NCI-H774 (cell line): ENCODE data around the gene MYO1H.
A peak's percentile ranks its signal among the peaks of the same experiment; 100 is the strongest.
"Not testable (repeated sequence)": the region's sequence is repeated elsewhere in the genome, so short reads cannot be mapped to it uniquely, and the experiment has no call there.

Experiments
- DNase-seq: peaks from one replicate; lab custom pipeline; 2025; lab: John Stamatoyannopoulos, UW

MYO1H gene

GRCh38 chr12:109473526-109474270 lies 126.0 kb downstream of the MYO1H start:
- not testable (repeated sequence) for DNase-seq

DNA sequence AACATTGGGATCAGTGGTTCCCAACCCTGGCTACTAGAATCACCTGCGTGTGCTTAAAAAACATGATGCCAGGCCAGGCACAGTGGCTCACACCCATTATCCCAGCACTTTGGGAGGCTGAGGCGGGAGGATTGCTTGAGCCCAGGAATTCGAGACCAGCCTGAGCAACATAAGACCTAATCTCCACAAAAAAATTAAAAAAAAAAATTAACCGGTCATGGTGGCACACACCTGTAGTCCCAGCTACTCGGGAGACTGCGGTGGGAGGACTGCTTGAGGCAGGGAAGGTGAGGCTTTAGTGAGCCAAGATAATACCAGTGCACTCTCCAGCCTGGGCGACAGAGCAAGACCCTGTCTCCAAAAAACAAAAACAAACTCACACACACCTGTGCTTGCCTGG lies 127.4 kb downstream of the MYO1H start:
- no peak for DNase-seq

DNA sequence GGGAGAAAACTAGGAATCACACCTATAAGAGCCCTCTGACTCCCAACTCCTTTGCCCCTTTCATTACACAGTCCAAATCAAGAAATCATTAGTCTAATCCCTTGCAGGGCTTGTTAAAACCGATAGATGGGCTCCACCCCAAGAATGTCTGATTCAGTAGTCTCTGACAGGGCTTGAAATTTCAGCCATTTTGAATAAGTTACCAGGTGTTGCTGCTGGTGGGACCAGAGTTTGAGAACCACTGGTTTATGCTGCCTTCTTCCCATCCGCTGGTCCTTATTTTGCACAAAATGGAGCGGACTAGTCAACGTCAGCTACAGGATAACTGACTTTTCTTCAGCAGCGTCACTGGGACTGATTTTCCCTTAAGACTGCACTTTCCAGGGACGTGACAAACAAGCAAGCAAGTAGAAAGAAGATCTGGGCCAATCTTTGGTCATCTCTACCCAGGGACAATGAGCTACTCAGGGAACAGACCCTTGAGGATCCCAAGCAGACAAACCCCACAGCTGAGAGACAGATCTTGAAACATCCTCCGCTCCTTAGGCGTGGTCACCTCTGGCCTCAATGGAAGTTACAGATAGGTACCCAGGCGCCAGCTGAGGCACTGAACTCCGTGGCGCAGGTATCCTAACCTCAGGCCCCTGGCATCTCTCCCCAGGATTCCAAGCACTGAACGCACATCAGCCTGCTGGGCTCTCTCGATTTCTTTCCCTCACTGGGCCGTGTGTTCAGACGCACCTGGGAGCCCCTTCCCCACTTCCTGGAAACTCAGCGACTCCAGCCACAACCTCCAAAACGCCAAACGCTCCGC lies 128.5 kb downstream of the MYO1H start:
- DNase-seq, result no peak

GRCh38 chr12:109476807-109477184 lies 129.1 kb downstream of the MYO1H start:
- no peak for DNase-seq

DNA sequence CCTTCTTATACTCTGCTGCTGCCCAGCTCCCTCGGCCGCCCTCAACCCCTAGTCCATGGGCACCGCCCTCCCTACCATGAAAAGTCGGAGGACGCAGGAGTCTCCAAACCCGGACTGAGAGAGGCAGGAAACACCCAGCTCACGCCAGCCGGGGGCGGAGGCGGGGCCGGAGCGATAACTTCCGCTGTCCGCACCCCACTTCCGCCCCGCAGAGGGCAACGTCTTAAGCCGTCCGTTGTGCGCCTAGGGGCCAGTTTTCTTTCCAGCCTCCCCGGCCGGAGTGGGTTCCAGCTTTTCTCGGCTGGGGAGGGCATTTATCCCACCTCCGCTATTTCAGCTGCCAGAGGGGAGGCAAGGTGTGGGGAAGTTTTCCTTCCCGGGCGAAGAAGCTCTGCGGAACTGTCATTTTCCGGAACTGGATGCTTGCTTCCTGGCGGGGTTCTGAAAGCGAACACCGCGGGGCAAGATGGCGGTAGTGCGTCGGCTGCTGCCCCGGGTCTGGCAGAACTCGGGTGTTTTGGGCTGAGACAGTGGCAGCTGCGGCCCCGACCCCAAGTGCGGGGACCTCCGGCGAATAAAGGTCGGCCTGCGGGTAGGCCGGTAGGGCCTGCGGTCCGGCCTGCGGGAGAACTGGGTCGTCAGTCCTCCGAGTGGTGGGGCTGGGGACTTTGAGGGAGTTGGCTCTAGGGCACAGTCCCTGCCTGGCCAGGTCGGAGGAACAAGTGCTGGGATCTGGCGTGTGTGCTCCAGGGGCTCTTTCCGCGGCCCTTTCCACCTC lies 129.7 kb downstream of the MYO1H start, which contains the start of the genes KCTD10 and UBE3B:
Gene KCTD10, minus strand, starts transcription at position 116 of the 778 bp plus-strand sequence. Its CDS starts 38 bp downstream, at position 78.
Gene UBE3B, plus strand, starts transcription at position 450 of the 778 bp plus-strand sequence. CDS start 5,918 bp downstream, outside the sequence.
- peak; percentile 91 for DNase-seq

GRCh38 chr12:109477963-109478315 lies 130.2 kb downstream of the MYO1H start:
- DNase-seq, result no peak

- DNase-seq, result no peak
Measured at GRCh38 chr12:109479761-109480160, 132.1 kb downstream of the MYO1H start.

DNA sequence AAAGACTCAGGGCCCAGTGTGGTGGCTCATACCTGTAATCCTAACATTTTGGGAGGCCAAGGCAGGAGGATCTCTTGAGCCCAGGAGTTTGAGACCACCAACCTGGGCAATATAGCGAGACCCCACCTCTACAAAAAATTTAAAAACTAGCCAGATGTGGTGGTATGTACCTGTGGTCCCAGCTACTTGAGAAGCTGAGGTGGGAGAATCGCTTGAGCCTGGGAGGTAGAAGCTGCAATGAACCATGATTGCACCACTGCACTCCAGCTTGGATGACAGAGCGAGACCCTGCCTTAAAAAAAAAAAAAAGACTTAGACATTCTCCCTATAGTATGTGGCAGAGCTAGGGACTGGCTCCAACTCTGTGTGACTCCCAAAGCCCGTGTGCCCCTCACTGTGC lies 132.7 kb downstream of the MYO1H start:
- DNase-seq, result no peak

- no peak for DNase-seq
Measured at GRCh38 chr12:109481863-109482262, 134.2 kb downstream of the MYO1H start.

DNA sequence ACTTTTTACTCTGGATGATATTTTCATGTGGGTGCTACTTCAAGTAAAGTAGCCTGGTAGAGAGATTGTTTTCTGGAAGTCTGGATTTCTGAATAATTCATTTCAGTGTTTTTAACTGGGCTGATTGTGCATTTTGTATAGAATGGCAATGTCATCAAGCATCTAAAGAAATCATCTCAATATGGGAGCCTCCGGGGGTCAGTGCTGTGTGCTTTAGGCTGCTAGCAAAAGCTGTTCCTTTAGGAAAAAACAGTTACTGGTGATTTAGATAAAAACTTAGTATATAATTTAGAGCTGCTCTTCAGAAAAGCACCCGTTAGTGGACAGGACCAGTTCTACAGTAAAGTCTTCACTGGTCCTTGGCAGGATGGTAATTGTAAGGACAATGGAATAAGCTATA lies 134.8 kb downstream of the MYO1H start:
- no peak for DNase-seq

GRCh38 chr12:109482894-109483293 lies 135.2 kb downstream of the MYO1H start:
- peak; percentile 26 for DNase-seq

DNA sequence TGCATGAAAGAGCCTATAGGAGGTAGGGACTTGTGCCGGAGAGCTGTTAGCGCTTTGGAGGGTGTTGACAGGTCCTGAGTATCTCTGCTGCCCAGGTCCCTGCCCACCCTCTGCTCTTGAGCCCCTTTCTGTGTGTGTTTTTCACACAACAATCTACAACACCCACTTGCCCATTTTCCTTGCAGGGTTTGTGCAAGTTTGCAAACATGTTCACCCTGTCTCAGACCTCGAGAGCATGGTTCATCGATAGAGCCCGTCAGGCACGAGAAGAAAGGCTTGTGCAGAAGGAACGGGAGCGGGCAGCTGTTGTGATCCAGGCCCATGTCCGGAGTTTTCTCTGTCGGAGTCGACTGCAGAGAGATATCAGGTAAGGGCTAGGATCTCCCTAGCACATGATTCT lies 135.6 kb downstream of the MYO1H start:
- DNase-seq, result no peak

DNA sequence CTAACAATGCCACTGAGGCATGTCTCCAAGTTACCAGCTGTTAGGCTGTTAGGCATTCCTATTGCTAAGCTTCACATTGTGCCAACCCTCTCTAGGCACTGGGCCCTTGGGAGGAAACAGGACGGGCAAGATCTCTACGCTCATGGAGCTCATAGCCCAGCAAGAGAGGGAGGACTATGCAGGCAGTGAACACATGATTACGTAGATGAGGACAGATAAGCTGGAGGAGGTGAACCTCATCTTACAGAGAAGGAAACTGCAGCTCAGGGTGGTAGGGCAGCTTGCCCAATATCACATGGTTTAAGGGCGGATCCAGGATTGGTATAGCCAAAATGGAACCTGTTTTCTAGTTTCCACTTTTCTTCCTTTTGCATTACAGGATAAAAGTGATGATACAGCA lies 137.5 kb downstream of the MYO1H start:
- no peak for DNase-seq

DNA sequence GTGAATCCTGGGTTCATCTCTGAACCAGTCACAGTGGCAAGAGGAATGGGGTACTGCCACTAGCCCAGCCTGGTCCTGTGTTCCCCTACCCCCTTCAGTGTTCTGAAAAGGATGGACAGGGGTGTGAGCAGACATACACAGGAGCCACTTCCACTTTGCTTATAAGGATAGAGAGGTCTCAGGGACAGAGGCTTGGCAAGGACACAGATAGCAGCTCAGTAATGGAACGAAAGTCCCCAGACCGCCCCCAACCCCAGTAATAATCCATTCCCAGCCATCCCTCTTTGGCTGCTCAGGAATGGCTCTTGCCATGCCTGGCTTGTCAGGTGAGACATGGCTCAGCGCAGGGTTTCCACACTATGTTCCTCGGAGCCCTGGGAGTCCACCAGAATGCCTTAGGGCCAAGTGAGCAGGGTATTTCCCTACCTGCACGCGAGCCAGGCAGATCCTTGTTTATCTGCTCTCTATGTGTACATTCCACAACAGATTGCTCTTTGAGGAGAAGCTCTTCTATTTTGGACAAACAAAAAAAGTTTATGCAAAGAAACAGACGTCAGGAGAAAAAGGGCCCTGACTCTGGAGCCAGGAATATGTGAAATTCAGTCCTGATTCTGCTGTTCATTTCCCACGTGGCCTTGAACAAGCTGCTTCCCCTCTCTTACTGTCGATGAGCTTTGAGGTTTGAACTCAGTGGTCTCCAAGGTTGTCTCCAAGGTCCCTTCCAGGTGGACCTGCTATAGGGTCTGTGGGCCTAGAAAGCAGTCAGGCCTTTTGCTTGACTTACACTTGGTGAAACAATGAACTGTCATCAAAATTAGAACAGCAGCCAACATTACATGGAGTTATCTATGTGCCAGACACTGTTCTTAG lies 139.7 kb downstream of the MYO1H start:
- no peak for DNase-seq

GRCh38 chr12:109488051-109488665 lies 140.5 kb downstream of the MYO1H start:
- no peak for DNase-seq

- DNase-seq, result no peak
Measured at GRCh38 chr12:109489016-109489954, 141.6 kb downstream of the MYO1H start.

GRCh38 chr12:109489955-109490565 lies 142.4 kb downstream of the MYO1H start:
- DNase-seq, result no peak

GRCh38 chr12:109491671-109492070 lies 144.0 kb downstream of the MYO1H start:
- DNase-seq, result no peak

DNA sequence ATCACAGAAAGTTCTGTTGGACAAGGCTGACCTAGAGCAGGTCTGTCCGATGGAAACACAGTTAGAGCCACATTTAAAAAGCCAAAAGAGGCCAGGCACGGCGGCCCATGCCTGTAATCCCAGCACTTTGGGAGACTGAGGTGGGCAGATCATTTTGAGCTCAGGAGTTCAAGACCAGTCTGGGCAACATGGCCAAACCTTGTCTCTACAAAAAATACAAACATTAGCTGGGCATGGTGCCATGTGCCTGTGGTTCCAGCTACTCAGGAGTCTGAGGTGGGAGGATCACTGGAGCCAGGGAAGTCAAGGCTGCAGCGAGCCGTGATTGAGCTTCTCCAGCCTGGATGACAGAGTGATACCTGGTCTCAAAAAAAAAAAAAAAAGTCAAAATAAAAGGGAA lies 144.7 kb downstream of the MYO1H start:
- DNase-seq, result no peak
